ENCODE results near the gene PLK4.
"Not testable (repeated sequence)": the region's sequence is repeated elsewhere in the genome, so short reads cannot be mapped to it uniquely, and the experiment has no call there.

PLK4 gene

GRCh38 chr4:127896528-127896927, 15.8 kb downstream of the PLK4 start:
- no peak for DNase-seq
- in situ Hi-C loops (cut with MboI; ENCODE audit: low pct_unique_long_range_greater_than_20kb, low sequenced_read_pairs): no loop called here

- in situ Hi-C loops (cut with MboI; ENCODE audit: low pct_unique_long_range_greater_than_20kb, low sequenced_read_pairs); DNase-seq: not testable (repeated sequence)
Observed at GRCh38 chr4:127899682-127900081, 19.0 kb downstream of the PLK4 start.

- in situ Hi-C loops (cut with MboI; ENCODE audit: low pct_unique_long_range_greater_than_20kb, low sequenced_read_pairs): no loop called here
- DNase-seq: no peak
Observed at GRCh38 chr4:127905029-127905428, 24.3 kb downstream of the PLK4 start.

- in situ Hi-C loops (cut with MboI; ENCODE audit: low pct_unique_long_range_greater_than_20kb, low sequenced_read_pairs): no loop called here
- no peak for DNase-seq
Observed at GRCh38 chr4:127916512-127916911, 35.8 kb downstream of the PLK4 start.

GRCh38 chr4:127917151-127917550, 36.5 kb downstream of the PLK4 start:
- no peak for DNase-seq
- in situ Hi-C loops (cut with MboI; ENCODE audit: low pct_unique_long_range_greater_than_20kb, low sequenced_read_pairs): no loop called here

- in situ Hi-C loops (cut with MboI; ENCODE audit: low pct_unique_long_range_greater_than_20kb, low sequenced_read_pairs): no loop called here
Observed at GRCh38 chr4:127920521-127920920, 39.8 kb downstream of the PLK4 start.

GRCh38 chr4:127922226-127922625, 41.5 kb downstream of the PLK4 start:
- no peak for DNase-seq
- in situ Hi-C loops (cut with MboI; ENCODE audit: low pct_unique_long_range_greater_than_20kb, low sequenced_read_pairs): no loop called here

More at GRCh38 chr4:127920521-127920920, 39.8 kb downstream of the PLK4 start:
- no peak for DNase-seq

- in situ Hi-C loops (cut with MboI; ENCODE audit: low pct_unique_long_range_greater_than_20kb, low sequenced_read_pairs); DNase-seq: not testable (repeated sequence)
Observed at GRCh38 chr4:127925720-127926119, 45.0 kb downstream of the PLK4 start.

- DNase-seq: no peak
- in situ Hi-C loops (cut with MboI; ENCODE audit: low pct_unique_long_range_greater_than_20kb, low sequenced_read_pairs): no loop called here
Observed at GRCh38 chr4:127930175-127930574, 49.5 kb downstream of the PLK4 start.

- in situ Hi-C loops (cut with MboI; ENCODE audit: low pct_unique_long_range_greater_than_20kb, low sequenced_read_pairs); DNase-seq: not testable (repeated sequence)
Observed at GRCh38 chr4:127931836-127932235, 51.1 kb downstream of the PLK4 start.

GRCh38 chr4:127936974-127937373, 56.3 kb downstream of the PLK4 start:
- in situ Hi-C loops (cut with MboI; ENCODE audit: low pct_unique_long_range_greater_than_20kb, low sequenced_read_pairs): no loop called here
- DNase-seq: no peak
